ENCODE measurements around the gene MR1. TPM values are rescaled to one million over a fixed set of nuclear protein-coding genes. Genes with fewer than 3 reads are reported as not detected.

Gene MR1
- total RNA-seq, 1 donor from 2014 or later: 2.6 TPM

- Histone ChIP-seq H3K9me3 (ENCODE audit: control insufficient read depth in 3 of 3, low read length in 3 of 3) (no peaks in the 10 kb centered on the region), H3K4me1 (ENCODE audit: control insufficient read depth in 3 of 3, insufficient read depth in 3 of 3, low read length in 3 of 3) (peaks cover 3 to 14% (median 5%) of the 10 kb centered on the region in 3 donors), H3K4me3 (ENCODE audit: low read length in 3 of 3) (no peak overlapping the region), H3K27ac (ENCODE audit: low read depth, low read length) (no peak overlapping the region), H3K36me3 (ENCODE audit: control insufficient read depth in 3 of 3, insufficient read depth in 3 of 3, low read length in 3 of 3) (no peaks in the 10 kb centered on the region), H3K27me3 (ENCODE audit: control insufficient read depth in 3 of 3, insufficient read depth in 3 of 3, low read length in 3 of 3) (no peaks in the 10 kb centered on the region), H3K9ac (ENCODE audit: low read depth in 1 of 3, low read length in 3 of 3) (no peak overlapping the region)
Measured at GRCh38 chr1:181079920-181080319, 46.1 kb downstream of the MR1 start.

GRCh38 chr1:181080556-181080955, 46.8 kb downstream of the MR1 start:
- Histone ChIP-seq H3K4me1 (ENCODE audit: control insufficient read depth in 3 of 3, insufficient read depth in 3 of 3, low read length in 3 of 3) (peaks cover 3 to 14% (median 5%) of the 10 kb centered on the region in 3 donors), H3K27me3 (ENCODE audit: control insufficient read depth in 3 of 3, insufficient read depth in 3 of 3, low read length in 3 of 3) (no peaks in the 10 kb centered on the region), H3K9ac (ENCODE audit: low read depth in 1 of 3, low read length in 3 of 3) (no peak overlapping the region), H3K9me3 (ENCODE audit: control insufficient read depth in 3 of 3, low read length in 3 of 3) (no peaks in the 10 kb centered on the region), H3K4me3 (ENCODE audit: low read length in 3 of 3) (no peak overlapping the region), H3K27ac (ENCODE audit: low read depth, low read length) (no peak overlapping the region), H3K36me3 (ENCODE audit: control insufficient read depth in 3 of 3, insufficient read depth in 3 of 3, low read length in 3 of 3) (no peaks in the 10 kb centered on the region)

- H3K27ac ChIP-seq (ENCODE audit: low read depth, low read length): no peak overlapping the region
- peaks cover 3 to 14% (median 5%) of the 10 kb centered on the region in 3 donors for H3K4me1 ChIP-seq (ENCODE audit: control insufficient read depth in 3 of 3, insufficient read depth in 3 of 3, low read length in 3 of 3)
- no peak overlapping the region for H3K4me3 ChIP-seq (ENCODE audit: low read length in 3 of 3)
- H3K36me3 ChIP-seq (ENCODE audit: control insufficient read depth in 3 of 3, insufficient read depth in 3 of 3, low read length in 3 of 3): no peaks in the 10 kb centered on the region
- H3K27me3 ChIP-seq (ENCODE audit: control insufficient read depth in 3 of 3, insufficient read depth in 3 of 3, low read length in 3 of 3): no peaks in the 10 kb centered on the region
- no peak overlapping the region for H3K9ac ChIP-seq (ENCODE audit: low read depth in 1 of 3, low read length in 3 of 3)
- H3K9me3 ChIP-seq (ENCODE audit: control insufficient read depth in 3 of 3, low read length in 3 of 3): no peaks in the 10 kb centered on the region
Measured at GRCh38 chr1:181081395-181081794, 47.6 kb downstream of the MR1 start.

GRCh38 chr1:181083842-181084605, 50.2 kb downstream of the MR1 start:
- Histone ChIP-seq H3K36me3 (ENCODE audit: control insufficient read depth in 3 of 3, insufficient read depth in 3 of 3, low read length in 3 of 3) (no peaks in the 10 kb centered on the region), H3K27me3 (ENCODE audit: control insufficient read depth in 3 of 3, insufficient read depth in 3 of 3, low read length in 3 of 3) (no peaks in the 10 kb centered on the region), H3K27ac (ENCODE audit: low read depth, low read length) (no peak overlapping the region), H3K9me3 (ENCODE audit: control insufficient read depth in 3 of 3, low read length in 3 of 3) (no peaks in the 10 kb centered on the region), H3K4me1 (ENCODE audit: control insufficient read depth in 3 of 3, insufficient read depth in 3 of 3, low read length in 3 of 3) (peaks cover 6 to 19% (median 14%) of the 10 kb centered on the region in 3 donors), H3K9ac (ENCODE audit: low read depth in 1 of 3, low read length in 3 of 3) (no peak overlapping the region), H3K4me3 (ENCODE audit: low read length in 3 of 3) (no peak overlapping the region)

- Histone ChIP-seq H3K9me3 (ENCODE audit: control insufficient read depth in 3 of 3, low read length in 3 of 3) (no peaks in the 10 kb centered on the region), H3K9ac (ENCODE audit: low read depth in 1 of 3, low read length in 3 of 3) (no peak overlapping the region), H3K36me3 (ENCODE audit: control insufficient read depth in 3 of 3, insufficient read depth in 3 of 3, low read length in 3 of 3) (peaks cover 0 to 2% (median 0%) of the 10 kb centered on the region in 3 donors), H3K4me1 (ENCODE audit: control insufficient read depth in 3 of 3, insufficient read depth in 3 of 3, low read length in 3 of 3) (peaks cover 6 to 19% (median 14%) of the 10 kb centered on the region in 3 donors), H3K4me3 (ENCODE audit: low read length in 3 of 3) (no peak overlapping the region), H3K27me3 (ENCODE audit: control insufficient read depth in 3 of 3, insufficient read depth in 3 of 3, low read length in 3 of 3) (no peaks in the 10 kb centered on the region), H3K27ac (ENCODE audit: low read depth, low read length) (no peak overlapping the region)
Measured at GRCh38 chr1:181084606-181084969, 50.8 kb downstream of the MR1 start.

GRCh38 chr1:181086091-181086490, 52.3 kb downstream of the MR1 start:
- Histone ChIP-seq H3K9ac (ENCODE audit: low read depth in 1 of 3, low read length in 3 of 3) (no peak overlapping the region), H3K9me3 (ENCODE audit: control insufficient read depth in 3 of 3, low read length in 3 of 3) (no peaks in the 10 kb centered on the region), H3K4me1 (ENCODE audit: control insufficient read depth in 3 of 3, insufficient read depth in 3 of 3, low read length in 3 of 3) (peaks cover 10 to 25% (median 14%) of the 10 kb centered on the region in 3 donors), H3K4me3 (ENCODE audit: low read length in 3 of 3) (no peak overlapping the region), H3K27ac (ENCODE audit: low read depth, low read length) (no peak overlapping the region), H3K27me3 (ENCODE audit: control insufficient read depth in 3 of 3, insufficient read depth in 3 of 3, low read length in 3 of 3) (no peaks in the 10 kb centered on the region), H3K36me3 (ENCODE audit: control insufficient read depth in 3 of 3, insufficient read depth in 3 of 3, low read length in 3 of 3) (peaks cover 0 to 2% (median 0%) of the 10 kb centered on the region in 3 donors)

GRCh38 chr1:181086926-181087325, 53.1 kb downstream of the MR1 start:
- no peak overlapping the region for H3K9ac ChIP-seq (ENCODE audit: low read depth in 1 of 3, low read length in 3 of 3)
- H3K27ac ChIP-seq (ENCODE audit: low read depth, low read length): no peak overlapping the region

GRCh38 chr1:181087400-181087901, 53.7 kb downstream of the MR1 start:
- Histone ChIP-seq H3K27me3 (ENCODE audit: control insufficient read depth in 3 of 3, insufficient read depth in 3 of 3, low read length in 3 of 3) (no peaks in the 10 kb centered on the region), H3K9me3 (ENCODE audit: control insufficient read depth in 3 of 3, low read length in 3 of 3) (no peaks in the 10 kb centered on the region), H3K27ac (ENCODE audit: low read depth, low read length) (peak overlapping the region; percentile 92), H3K9ac (ENCODE audit: low read depth in 1 of 3, low read length in 3 of 3) (peak overlapping the region in 2 of 3 donors; percentile 84 to 96), H3K4me1 (ENCODE audit: control insufficient read depth in 3 of 3, insufficient read depth in 3 of 3, low read length in 3 of 3) (peaks cover 22 to 35% (median 23%) of the 10 kb centered on the region in 3 donors), H3K36me3 (ENCODE audit: control insufficient read depth in 3 of 3, insufficient read depth in 3 of 3, low read length in 3 of 3) (peaks cover 0 to 2% (median 0%) of the 10 kb centered on the region in 3 donors), H3K4me3 (ENCODE audit: low read length in 3 of 3) (no peak overlapping the region)

More at GRCh38 chr1:181086926-181087325, 53.1 kb downstream of the MR1 start:
- peaks cover 0 to 2% (median 0%) of the 10 kb centered on the region in 3 donors for H3K36me3 ChIP-seq (ENCODE audit: control insufficient read depth in 3 of 3, insufficient read depth in 3 of 3, low read length in 3 of 3)
- peaks cover 18 to 32% (median 20%) of the 10 kb centered on the region in 3 donors for H3K4me1 ChIP-seq (ENCODE audit: control insufficient read depth in 3 of 3, insufficient read depth in 3 of 3, low read length in 3 of 3)
- no peaks in the 10 kb centered on the region for H3K27me3 ChIP-seq (ENCODE audit: control insufficient read depth in 3 of 3, insufficient read depth in 3 of 3, low read length in 3 of 3)
- no peaks in the 10 kb centered on the region for H3K9me3 ChIP-seq (ENCODE audit: control insufficient read depth in 3 of 3, low read length in 3 of 3)
- H3K4me3 ChIP-seq (ENCODE audit: low read length in 3 of 3): no peak overlapping the region

- no peaks in the 10 kb centered on the region for H3K27me3 ChIP-seq (ENCODE audit: control insufficient read depth in 3 of 3, insufficient read depth in 3 of 3, low read length in 3 of 3)
- peaks cover 0 to 2% (median 0%) of the 10 kb centered on the region in 3 donors for H3K36me3 ChIP-seq (ENCODE audit: control insufficient read depth in 3 of 3, insufficient read depth in 3 of 3, low read length in 3 of 3)
- peak within 1 kb of the TSS; percentile 92 for H3K27ac ChIP-seq (ENCODE audit: low read depth, low read length)
- peaks cover 28 to 40% (median 29%) of the 10 kb centered on the region in 3 donors for H3K4me1 ChIP-seq (ENCODE audit: control insufficient read depth in 3 of 3, insufficient read depth in 3 of 3, low read length in 3 of 3)
- no peaks in the 10 kb centered on the region for H3K9me3 ChIP-seq (ENCODE audit: control insufficient read depth in 3 of 3, low read length in 3 of 3)
- peak within 1 kb of the TSS; percentile 84 to 96 (median 92) for H3K9ac ChIP-seq (ENCODE audit: low read depth in 1 of 3, low read length in 3 of 3)
- peak within 1 kb of the TSS; percentile 86 to 98 (median 96) for H3K4me3 ChIP-seq (ENCODE audit: low read length in 3 of 3)
Measured at GRCh38 chr1:181088079-181089016, 54.6 kb downstream of the MR1 start, which contains the start of gene IER5. IER5 (plus strand) TSS chr1:181088700; CDS start chr1:181088903, 203 bp downstream.

All from skeletal muscle tissue (tissue), 4 donors.